HL-60/S4 treated with retinoic acid at 250 ng/mL for 4 days and 3 days (cell line): Measurements from ENCODE around the gene ADORA1.

Experiments
- in situ Hi-C: fragments of 300-500 bp; cut with MboI; formaldehyde crosslinking; loops from 2 replicates; pipeline ENCODE4 v1.7.0; 2022; ENCODE audit warnings: low sequenced_read_pairs

Gene ADORA1

DNA sequence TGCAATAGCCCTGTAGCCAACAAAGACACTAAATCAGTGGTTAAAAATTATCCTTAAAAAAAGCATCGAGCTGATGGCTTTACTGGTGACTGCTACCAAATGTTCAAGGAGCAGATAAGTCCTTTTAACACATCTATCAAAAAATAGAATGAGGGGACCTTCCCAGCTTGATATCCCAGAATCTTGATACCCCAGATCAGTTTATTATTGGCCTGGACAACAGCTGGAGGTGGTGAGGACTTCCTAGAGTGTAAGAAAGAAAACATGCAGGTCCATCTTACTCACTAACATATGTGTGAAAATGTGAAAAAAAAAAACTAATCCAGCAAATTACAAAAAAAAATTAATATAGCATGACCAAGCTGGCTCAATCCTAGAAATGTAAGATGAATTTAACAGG, 80.7 kb downstream of the ADORA1 start:
- in situ Hi-C loops, result loop anchor here (10.0 to 25.0 kb wide), 2 partner anchors 173 to 1104 kb away; no protein-coding TSS in a partner anchor

DNA sequence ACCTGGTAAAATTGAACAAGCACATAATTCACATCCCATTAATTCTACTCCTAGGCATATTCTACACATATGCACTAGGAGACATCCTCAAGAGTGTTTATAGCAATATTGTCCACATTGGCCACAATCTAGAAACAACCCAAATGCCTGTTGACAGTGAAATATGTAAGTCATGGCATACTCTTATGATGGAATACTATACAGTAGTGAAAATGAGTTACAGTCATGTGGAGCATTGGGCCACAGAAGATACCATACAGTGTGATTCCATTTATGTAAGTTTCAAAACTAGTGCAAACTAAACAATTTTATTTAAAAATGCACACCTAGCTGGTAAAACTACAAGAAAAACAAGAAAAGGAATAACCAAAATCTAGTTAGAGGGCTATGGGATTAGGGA, 82.8 kb downstream of the ADORA1 start:
- in situ Hi-C loops, result loop anchor here (25.0 kb wide), 1 partner anchor 1102 kb away; no protein-coding TSS in a partner anchor

DNA sequence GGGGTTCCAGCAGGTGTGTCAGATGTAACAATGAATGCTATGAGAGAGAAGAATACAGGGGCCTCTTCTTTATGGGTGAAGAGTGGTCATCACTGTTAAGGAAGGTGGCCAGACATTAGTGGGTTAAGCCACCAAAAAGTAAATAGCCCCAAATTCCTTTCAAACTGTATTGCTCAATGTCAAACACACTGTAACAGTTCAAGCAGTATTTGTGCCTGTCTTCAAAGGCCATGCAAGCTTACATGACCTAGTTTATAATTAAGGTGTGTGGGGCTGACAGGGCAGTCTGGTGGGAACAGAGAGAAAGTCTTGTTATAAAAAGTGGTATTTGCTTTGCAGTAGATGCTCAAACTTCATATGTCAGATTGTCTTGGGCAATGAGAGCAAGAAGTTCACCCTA, 83.5 kb downstream of the ADORA1 start:
- in situ Hi-C loops, result loop anchor here (25.0 kb wide), 1 partner anchor 1101 kb away; no protein-coding TSS in a partner anchor

DNA sequence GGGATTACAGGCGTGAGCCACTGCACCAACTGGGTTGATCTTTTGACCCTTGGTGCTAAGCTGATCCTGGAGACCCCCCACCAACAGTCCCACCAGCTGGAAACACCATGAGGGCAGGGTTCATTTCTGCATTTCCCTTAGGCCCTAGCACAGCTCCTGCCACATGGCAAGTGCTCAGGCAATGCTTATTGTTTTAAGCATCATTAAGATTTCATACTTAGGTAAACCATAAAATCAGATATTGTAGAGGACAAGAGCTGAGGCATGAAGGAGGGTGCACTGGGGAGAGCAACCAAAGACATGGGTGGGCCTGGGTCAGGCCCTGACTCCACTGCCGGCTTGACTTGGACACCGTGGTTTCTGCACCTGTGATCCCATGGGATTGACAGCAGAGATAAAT, 84.3 kb downstream of the ADORA1 start:
- in situ Hi-C loops, result loop anchor here (25.0 kb wide), 1 partner anchor 1100 kb away; no protein-coding TSS in a partner anchor

DNA sequence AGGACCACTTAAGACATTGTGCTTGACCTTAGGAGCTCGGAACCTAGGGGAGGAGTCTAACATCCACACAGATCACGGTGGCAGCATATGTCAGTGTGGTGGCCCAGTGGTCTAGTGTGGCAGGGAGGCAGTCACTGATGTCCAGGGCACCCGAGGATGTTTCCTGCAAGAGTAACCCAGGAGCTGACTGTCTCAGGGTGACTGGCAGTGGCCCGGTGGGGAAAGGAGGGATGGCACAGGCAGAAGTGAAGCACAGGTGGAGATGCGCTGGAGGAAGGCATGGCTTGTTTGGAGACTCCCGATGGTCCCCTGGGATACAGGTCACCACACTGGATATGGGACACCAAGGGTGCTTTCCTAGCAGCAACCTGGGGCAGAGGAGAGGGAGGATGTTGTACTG, 85.6 kb downstream of the ADORA1 start:
- in situ Hi-C loops, result loop anchor here (25.0 kb wide), 1 partner anchor 1099 kb away; no protein-coding TSS in a partner anchor

DNA sequence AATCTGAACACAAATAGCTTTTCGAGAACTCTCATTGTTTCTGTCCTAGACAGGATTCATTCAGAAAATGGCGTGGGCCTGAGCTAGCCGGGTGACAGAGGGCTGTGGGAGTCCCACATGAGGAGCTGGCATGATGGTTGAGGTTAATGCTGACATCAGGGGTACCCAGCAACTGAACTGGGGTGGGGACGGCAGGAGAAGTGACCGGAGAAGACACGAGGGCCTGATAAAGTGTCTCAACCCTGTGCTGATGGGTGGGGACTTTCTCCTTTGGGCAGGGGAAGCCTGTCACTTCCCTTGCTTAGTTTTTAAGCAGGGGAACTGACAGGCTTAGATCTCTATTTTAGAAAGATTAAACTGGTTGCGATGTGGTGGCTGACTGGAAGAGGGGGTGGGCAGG, 87.3 kb downstream of the ADORA1 start:
- in situ Hi-C loops, result loop anchor here (25.0 kb wide), 1 partner anchor 1097 kb away; no protein-coding TSS in a partner anchor

DNA sequence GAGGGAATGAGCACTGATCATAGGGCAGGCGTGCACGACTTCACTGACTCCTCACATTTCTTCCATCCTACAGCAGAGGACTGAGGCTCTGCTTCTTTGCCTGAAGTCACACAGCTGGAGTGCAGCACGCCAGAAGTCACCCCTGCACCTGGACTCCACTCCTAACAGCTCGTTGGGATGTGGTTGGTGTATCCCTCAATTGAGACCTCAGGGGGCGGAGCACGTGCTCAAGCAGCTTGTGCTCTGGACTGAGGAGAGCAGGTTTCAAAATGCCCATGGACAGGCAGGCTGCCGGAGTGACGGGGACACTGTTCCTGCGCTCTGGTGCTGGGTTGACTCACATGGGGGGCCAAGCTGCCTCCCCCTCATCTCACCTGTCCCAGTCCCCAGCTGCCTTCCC, 88.0 kb downstream of the ADORA1 start:
- in situ Hi-C loops, result loop anchor here (25.0 kb wide), 1 partner anchor 1097 kb away; no protein-coding TSS in a partner anchor

DNA sequence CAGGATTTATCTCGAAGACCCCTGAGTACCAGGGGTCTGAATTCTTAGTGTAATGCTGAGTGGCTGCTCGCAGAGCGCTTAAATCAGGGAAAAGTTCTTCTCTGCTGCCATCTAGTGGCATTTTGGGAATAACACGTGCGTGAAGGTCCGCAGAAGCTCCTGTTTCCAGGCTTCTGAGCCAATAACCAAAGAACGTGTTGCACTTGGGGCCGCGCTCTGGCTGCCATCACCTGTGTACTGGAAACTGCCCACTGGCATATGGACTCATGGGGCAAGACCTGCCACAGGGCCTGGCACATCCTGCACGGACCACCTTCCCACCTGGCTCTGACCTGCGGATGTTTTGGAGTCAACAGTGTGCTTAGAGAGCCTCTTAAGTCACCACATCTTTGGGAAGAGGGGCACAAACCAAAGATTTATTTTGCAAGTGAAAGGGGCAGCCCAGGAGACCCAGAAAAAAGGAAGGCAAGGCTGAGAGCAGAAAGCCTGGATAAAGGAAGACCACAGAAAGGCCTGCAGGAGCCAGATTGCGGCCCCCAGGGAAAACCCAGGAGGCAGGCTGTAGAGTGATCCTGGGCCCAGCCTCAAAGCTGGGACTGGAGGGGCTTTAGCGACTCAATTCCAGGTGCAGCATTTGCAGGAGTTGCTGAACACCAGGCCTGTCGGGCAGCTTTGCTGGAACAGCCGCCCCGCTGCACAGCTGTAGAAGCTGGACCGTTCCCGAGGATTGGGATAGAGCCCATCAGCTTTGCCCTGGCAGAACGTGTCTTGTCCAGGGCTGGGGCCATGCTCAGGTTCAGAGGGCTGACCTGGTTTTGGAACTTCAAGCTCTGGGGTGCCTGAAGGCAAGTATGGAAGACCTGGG, 89.0 kb downstream of the ADORA1 start:
- in situ Hi-C loops, result loop anchor here (25.0 kb wide), 1 partner anchor 1096 kb away; no protein-coding TSS in a partner anchor
